Body of pancreas (tissue), 4 donors: Measurements from ENCODE around the gene RAB43. TPM values are rescaled to one million over a fixed set of nuclear protein-coding genes. Genes with fewer than 3 reads are reported as not detected.

Experiments
- ATAC-seq: fragments of 150-250 bp; one replicate; pipeline ENCODE4 v1.9.1; 2016
- DNase-seq, 4 donors: peaks; one replicate each; pipeline ENCODE4 v3.0.0-alpha.2; 2019
- H3K27ac ChIP-seq, 4 donors: fragments of 200-600 bp; sonication (generic); 1 replicate in 3 of 4; 2 replicates in 1 of 4; pipeline versions ENCODE4 v1.5.1 to v1.6.1; 2016 to 2019; ENCODE audit warnings: mild to moderate bottlenecking in 1 of 4, mixed read lengths in 1 of 4, moderate library complexity in 1 of 4
- H3K27me3 ChIP-seq, 2 donors: fragments of 200-600 bp; sonication (generic); one replicate each; pipeline ENCODE4 v1.6.0; 2016; ENCODE audit warnings: mild to moderate bottlenecking in 1 of 2
- H3K36me3 ChIP-seq, 2 donors: fragments of 200-600 bp; sonication (generic); replicated peaks in 1 of 2; 2 replicates each; pipeline ENCODE4 v1.5.1; 2016; ENCODE audit warnings: low read depth in 2 of 2; ENCODE audit not compliant: insufficient read depth in 1 of 2
- H3K4me1 ChIP-seq: fragments of 200-600 bp; sonication (generic); one replicate; pipeline ENCODE4 v1.6.0; 2016
- H3K4me3 ChIP-seq, 2 donors: fragments of 200-600 bp; sonication (generic); 1 replicate in 1 of 2; 2 replicates in 1 of 2; pipeline ENCODE4 v1.5.1; 2016 to 2019
- H3K9me3 ChIP-seq, 3 donors: fragments of 200-600 bp; sonication (generic); 1 replicate in 2 of 3; 2 replicates in 1 of 3; pipeline ENCODE4 v1.5.1; 2016
- CTCF ChIP-seq, 7 experiments: fragments of 450-650 bp in 4 of 7; fragments of 200-600 bp in 3 of 7; sonication (generic) in 3 of 7; IDR thresholded peaks; one replicate each; pipeline ENCODE4 v1.5.1; 2016 to 2019; ENCODE audit warnings: antibody characterized with exemption in 7 of 7
- POLR2A ChIP-seq, 3 donors: fragments of 450-650 bp; IDR thresholded peaks; one replicate each; pipeline ENCODE4 v1.6.1; 2016; ENCODE audit warnings: antibody characterized with exemption in 3 of 3, mild to moderate bottlenecking in 2 of 3
- WGBS, 2 donors: methylation state at CpG; one replicate each; pipeline ENCODE4 v1.1.5; 2017; 5-methylcytosine and 5-hydroxymethylcytosine counted together
- intact Hi-C: fragments of 100-400 bp; cut with DNase I; formaldehyde crosslinking; loops from one replicate; pipeline ENCODE4 v1.15.1; 2023
- total RNA-seq, 2 donors: library from RNA; depleted of rRNA; stranded (reverse); fragments of >200 nt; gene quantifications; one replicate each; pipeline ENCODE4 v1.1.0, GENCODE V29; 2016

Gene RAB43
- total RNA-seq, 2 donors from 2014 or later = 6.6 to 10.1 TPM

GRCh38 chr3:129104051-129104450 is 17.6 kb downstream of the RAB43 start:
- Histone ChIP-seq H3K27ac (no peak overlapping the region), H3K36me3 (peaks cover 0 to 3% of the 10 kb centered on the region in 2 donors), H3K9me3 (no peaks in the 10 kb centered on the region), H3K4me1 (peaks cover 14% of the 10 kb centered on the region), H3K4me3 (no peak overlapping the region), H3K27me3 (no peaks in the 10 kb centered on the region)
- no peak for DNase-seq
- ATAC-seq = no peak
- 95 to 96% methylated on average over 6 of the region's 6 CpGs for WGBS, 2 donors
- intact Hi-C loops = no loop called here
- no peak for TF ChIP-seq CTCF (IDR thresholded peaks at IDR 0.05)
- no peak for TF ChIP-seq POLR2A (IDR thresholded peaks at IDR 0.05)

- DNase-seq = no peak
- TF ChIP-seq CTCF (IDR thresholded peaks at IDR 0.05) = no peak
- TF ChIP-seq POLR2A (IDR thresholded peaks at IDR 0.05) = no peak
- ATAC-seq = no peak
- WGBS, 2 donors = 82 to 86% methylated on average over 7 of the region's 7 CpGs
- H3K4me1 ChIP-seq = peaks cover 14% of the 10 kb centered on the region
- peaks cover 0 to 3% of the 10 kb centered on the region in 2 donors for H3K36me3 ChIP-seq
- H3K27me3 ChIP-seq = no peaks in the 10 kb centered on the region
- no peak overlapping the region for H3K27ac ChIP-seq
- intact Hi-C loops = no loop called here
- H3K9me3 ChIP-seq = no peaks in the 10 kb centered on the region
- no peak overlapping the region for H3K4me3 ChIP-seq
These were observed 18.3 kb downstream of the RAB43 start for GRCh38 chr3:129103296-129103695.

DNA sequence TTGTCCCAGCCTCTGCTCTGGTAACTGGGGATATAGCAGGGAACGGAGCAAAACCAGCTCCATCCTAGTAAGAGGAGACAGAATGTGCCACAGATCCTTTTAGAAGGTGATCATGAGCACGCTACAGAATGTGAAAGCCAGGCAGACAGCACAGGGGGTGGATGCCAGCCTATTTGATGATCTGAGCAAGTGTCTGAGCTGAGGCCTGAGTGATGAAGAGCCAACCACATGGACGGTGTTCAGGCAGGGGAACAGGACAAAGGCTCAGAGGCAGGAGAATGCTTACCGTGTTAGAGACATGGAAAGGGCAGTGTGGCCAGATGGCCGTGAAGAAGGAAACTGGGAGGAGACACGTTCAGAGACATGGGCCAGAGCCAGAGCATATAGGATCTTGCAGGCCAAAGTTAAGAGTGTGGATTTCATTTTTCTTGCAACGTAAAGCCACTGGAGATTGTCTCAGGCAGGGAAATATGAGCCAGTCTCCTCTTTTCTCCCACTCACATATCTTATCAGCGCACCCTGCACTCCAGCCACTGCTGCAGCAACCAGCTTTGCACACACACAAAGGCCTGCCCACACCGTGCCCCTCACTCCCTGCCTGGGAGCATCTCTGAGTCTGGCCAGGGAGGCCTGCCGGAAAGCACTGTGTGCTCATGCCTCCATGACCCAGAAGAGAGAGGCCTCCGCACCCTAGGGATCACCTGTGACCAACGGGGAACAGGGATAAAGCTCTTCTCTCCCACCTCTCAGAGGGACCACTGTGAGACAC is 20.1 kb downstream of the RAB43 start:
- Histone ChIP-seq H3K4me3 (no peak overlapping the region), H3K36me3 (no peaks in the 10 kb centered on the region), H3K27me3 (no peaks in the 10 kb centered on the region), H3K9me3 (no peaks in the 10 kb centered on the region), H3K4me1 (peaks cover 5% of the 10 kb centered on the region), H3K27ac (no peak overlapping the region)
- intact Hi-C loops = no loop called here
- DNase-seq = no peak
- WGBS, 2 donors = 83 to 92% methylated on average over 12 of the region's 12 CpGs
- TF ChIP-seq CTCF (IDR thresholded peaks at IDR 0.05) = no peak
- TF ChIP-seq POLR2A (IDR thresholded peaks at IDR 0.05) = no peak
- no peak for ATAC-seq

DNA sequence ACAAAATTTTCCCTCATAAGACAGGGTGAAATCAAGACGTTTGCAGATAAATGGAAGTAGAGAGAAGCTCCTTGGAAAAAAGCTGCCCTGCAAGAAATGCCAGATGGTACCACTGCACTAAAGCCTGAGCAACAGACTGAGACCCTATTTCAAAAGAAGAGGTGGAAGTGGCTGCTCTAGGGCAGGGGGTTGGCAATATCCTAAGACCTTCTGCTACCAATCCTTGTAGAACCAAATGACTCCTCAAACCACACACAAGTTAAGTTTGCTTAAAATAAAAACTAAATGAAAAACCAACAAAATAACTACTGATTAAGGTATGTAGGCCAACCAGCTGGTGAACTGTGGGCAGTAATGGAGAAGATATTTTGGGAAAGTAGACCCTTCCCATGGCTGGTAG is 21.3 kb downstream of the RAB43 start:
- WGBS, 2 donors = 45 to 57% methylated on average over 1 of the region's 1 CpG
- H3K4me1 ChIP-seq = no peaks in the 10 kb centered on the region
- no peak for DNase-seq

More for the DNA sequence above, 21.3 kb downstream of the RAB43 start:
- no peak for TF ChIP-seq POLR2A (IDR thresholded peaks at IDR 0.05)
- no peak for TF ChIP-seq CTCF (IDR thresholded peaks at IDR 0.05)
- Histone ChIP-seq H3K36me3 (no peaks in the 10 kb centered on the region), H3K9me3 (no peaks in the 10 kb centered on the region), H3K27ac (no peak overlapping the region), H3K27me3 (no peaks in the 10 kb centered on the region), H3K4me3 (no peak overlapping the region)
- ATAC-seq = no peak
- intact Hi-C loops = no loop called here
